ENCODE results near the gene ACHE.
A peak's percentile ranks its signal among the peaks of the same experiment; 100 is the strongest.
"Not testable (repeated sequence)": the region's sequence is repeated elsewhere in the genome, so short reads cannot be mapped to it uniquely, and the experiment has no call there.

ACHE gene

DNA sequence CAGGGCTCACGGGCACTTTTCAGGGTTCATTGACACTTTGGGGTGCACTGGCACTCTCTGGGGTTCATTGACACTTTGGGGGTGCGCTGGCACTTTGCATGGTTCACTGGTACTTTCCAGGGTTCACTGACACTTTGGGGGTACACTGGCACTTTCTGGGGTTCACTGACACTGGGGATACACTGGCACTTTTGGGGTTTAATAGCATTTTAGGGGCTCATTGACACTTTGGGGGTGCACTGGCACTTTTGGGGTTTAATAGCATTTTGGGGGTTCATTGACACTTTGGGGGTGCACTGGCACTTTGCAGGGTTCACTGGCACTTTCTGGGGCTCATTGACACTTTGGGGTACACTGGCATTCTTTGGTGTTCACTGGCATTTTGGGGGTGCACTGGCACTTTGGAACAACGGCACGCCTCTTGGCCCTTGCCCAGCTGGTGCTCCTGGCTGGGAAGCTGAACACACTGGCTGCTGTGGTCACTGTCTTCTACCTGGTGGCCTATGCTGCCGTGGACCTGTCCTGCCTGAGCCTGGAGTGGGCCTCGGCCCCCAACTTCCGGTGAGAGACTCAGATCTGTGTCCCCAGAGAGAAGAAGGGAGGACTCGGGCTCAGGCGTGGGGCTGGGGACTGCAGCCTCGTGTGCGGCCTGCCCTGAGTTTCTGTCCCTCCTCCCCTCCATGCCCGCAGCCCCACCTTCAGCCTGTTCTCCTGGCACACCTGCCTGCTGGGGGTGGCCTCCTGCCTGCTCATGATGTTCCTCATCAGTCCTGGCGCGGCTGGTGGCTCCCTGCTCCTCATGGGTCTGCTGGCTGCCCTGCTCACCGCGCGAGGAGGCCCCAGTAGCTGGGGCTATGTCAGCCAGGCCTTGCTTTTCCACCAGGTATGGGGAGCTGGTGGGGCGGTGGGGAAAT, 34.7 kb downstream of the ACHE start:
- no peak for DNase-seq

GRCh38 chr7:100859856-100860255, 35.8 kb downstream of the ACHE start:
- no peak for DNase-seq

DNA sequence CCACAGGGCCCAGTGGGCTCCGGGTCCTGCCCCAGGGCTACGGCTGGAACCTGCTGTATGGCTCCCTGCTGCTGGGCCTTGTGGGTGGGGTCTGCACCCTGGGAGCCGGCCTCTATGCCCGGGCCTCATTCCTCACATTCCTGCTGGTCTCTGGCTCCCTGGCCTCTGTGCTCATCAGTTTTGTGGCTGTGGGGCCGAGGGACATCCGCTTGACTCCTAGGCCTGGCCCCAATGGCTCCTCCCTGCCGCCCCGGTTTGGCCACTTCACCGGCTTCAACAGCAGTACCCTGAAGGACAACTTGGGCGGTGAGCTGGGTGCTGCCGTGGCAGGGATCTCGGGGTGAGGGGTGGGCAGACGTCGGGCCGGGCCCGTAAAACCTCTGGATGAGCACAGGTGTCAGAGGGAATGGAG, 38.8 kb downstream of the ACHE start:
- no peak for DNase-seq

- no peak for DNase-seq
Observed at GRCh38 chr7:100855515-100855914, 40.2 kb downstream of the ACHE start.

DNA sequence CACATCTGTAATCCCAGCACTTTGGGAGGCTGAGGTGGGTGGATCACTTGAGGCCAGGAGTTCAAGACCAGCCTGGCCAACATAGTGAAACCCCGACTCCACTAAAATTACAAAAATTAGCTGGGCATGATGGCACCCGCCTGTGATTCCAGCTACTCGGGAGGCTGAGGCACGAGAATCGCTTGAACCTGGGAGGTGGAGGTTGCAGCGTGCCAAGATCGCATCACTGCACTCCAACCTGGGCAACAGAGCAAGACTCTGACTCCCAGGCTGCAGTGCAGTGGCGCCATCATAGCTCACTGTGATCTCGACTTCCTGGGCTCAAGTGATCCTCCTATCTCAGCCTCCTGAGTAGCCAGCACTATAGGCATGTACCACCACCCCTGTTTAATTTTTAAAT, 40.8 kb downstream of the ACHE start:
- not testable (repeated sequence) for DNase-seq

GRCh38 chr7:100854146-100854895, 41.4 kb downstream of the ACHE start:
- DNase-seq, result no peak

- DNase-seq, result peak; percentile 72
Observed at GRCh38 chr7:100852048-100852872, 43.4 kb downstream of the ACHE start, which contains the start of gene SLC12A9. Gene SLC12A9, plus strand, starts transcription at chr7:100852713. Its CDS starts 1,485 bp downstream, at chr7:100854198.

DNA sequence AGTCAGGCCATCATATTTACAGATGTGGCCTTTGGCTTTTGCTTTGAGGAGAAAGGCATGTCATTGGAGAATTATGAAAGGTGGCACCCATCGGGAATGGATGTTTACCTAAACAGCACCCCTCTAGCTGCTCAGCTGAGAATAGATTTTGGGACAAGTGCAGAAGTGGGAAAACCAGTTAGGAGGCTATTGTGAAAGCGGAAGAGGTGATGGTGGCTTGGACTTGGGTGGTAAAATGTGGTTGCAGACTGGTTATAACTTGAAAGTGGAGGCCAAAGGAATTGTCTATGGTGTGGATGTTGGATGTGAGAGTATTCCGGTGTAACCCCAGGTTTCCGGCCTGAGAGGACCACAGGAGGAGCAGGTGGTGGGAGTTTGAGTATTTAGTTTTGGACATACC, 48.3 kb downstream of the ACHE start:
- DNase-seq, result no peak

DNA sequence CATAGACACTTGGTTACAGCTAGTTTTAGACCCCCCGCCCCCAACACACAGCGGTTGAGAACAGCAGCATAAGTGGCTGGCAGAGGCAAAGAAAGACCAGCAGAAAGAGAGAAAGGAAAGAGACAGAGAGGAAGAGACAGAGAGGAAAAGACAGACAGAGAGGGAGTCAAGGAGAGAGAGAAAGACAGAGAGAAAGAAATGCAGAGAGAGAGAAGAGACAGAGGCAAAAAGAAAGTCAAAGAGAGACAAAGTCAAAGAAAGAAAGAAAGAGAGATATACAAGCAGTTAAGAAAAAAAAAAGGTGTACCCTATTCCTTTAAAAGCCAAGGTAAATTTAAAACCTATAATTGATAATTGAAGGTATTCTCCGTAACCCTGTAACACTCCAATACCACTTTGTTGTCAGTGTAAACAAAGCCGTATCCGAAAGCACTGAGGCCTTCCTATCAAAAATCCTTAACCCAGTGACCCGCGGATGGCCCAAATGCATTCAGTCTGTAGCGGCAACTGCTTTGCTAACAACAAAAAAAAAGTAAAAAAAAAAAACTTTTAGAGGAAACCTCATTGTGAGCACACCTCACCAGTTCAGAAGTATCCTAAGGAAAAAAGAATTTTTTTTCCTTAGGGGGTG, 55.1 kb downstream of the ACHE start:
- DNase-seq, result no peak
